Epidermal melanocyte (primary cell): Measurements from ENCODE around the gene DBNDD1.

Experiments
- DNase-seq: peaks from one replicate; pipeline ENCODE4 v3.0.0; 2011; ENCODE audit warnings: low spot score; ENCODE audit not compliant: insufficient read length

The DBNDD1 gene

DNA sequence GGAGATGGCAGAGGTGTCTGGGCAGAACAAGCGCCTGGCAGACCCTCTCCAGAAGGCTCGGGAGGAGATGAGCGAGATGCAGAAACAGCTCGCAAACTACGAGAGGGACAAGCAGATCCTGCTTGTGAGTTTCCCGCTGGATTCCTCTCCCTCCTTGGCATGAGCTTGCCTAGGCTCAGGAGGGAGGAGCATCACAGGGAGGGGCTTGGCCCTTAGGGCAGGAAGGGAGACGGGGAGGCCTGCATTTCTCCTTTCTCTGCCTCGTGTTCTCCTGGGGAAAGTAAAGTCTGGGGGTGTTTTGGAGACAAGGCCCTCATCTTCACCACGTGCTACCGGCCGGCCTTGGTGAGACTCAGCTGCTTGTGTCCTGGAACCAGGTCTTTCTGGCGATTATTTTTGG lies 18.0 kb upstream of the DBNDD1 start:
- DNase-seq = no peak

DNA sequence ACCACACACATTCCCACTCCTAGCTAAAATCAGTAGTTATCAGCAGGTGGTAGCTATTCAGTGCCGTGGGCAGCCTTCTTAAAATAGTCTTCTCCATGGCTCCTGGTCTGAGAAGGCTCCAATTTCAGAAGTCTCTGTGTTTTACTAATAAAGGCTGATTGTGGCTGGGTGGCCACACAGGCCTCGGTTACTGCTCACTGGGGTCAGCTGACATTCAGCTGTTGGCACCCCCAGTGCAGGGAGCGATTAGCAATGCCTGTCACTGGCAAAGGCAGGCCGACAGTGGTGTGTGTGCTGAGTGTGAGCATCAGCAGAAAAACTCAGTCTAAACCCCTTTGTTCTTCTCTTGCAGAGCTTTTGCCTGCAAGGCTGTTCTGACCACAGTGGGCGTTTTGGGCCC lies 16.6 kb upstream of the DBNDD1 start:
- peak; percentile 83 for DNase-seq

DNA sequence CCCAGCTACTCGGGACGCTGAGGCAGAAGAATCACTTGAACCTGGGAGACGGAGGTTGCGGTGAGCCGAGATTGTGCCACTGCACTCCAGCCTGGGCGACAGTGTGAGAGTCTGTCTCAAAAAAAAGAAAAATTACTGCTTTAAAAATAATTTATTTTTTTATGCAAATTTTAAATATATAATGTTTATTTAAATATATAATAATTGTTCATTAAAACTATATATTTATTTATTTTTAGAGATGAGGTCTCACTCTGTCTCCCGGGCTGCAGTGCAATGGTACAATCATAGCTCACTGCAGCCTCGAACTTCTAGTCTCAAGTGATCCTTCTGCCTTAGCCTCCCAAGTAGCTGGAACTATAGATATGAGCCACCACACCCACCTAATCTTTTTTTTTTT lies 15.2 kb upstream of the DBNDD1 start:
- DNase-seq = no peak

DNA sequence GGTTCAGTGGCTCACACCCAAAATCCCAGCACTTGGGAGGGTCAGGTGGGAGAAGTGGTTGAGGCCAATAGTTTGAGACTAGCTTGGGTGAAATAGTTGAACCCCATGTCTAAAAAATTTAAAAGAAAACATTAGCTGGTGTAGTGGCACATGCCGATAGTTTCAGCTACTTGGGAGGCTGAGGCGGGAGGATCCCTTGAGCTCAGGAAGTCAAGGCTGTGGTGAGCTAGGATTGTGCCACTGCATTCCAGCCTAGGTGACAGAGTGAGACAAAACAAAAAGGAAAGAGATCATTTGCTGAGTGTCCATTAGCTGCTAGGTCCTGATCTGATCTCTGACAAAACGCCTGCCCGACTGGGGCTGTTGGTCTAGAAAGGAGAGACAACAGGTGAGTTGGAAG lies 14.1 kb upstream of the DBNDD1 start:
- DNase-seq = no peak

DNA sequence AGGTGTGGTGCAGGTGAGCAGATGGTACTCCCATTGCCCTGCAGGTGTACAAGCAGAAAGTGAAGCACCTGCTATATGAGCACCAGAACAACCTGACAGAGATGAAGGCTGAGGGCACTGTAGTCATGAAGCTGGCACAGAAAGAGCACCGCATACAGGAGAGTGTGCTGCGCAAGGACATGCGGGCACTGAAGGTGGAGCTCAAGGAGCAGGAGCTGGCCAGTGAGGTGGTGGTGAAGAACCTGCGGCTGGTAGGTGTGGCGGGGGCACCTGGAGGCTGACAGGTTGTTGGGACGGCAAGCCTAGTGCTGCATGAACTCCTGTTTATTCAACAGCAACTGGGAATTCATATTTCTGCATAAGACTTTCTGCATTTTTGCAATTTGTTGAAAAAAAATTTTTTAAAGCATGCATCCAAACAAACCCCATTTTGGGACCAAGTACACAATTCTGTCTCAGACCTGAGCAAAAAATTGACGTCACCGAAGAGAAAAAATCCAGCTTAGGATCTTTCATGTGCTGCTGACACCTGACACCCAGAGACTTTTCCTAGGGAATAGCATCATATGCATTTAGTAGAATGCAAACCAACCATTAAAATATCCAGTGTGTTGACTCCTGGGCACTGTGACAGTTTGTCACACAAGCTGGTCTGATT lies 13.5 kb upstream of the DBNDD1 start:
- no peak for DNase-seq

DNA sequence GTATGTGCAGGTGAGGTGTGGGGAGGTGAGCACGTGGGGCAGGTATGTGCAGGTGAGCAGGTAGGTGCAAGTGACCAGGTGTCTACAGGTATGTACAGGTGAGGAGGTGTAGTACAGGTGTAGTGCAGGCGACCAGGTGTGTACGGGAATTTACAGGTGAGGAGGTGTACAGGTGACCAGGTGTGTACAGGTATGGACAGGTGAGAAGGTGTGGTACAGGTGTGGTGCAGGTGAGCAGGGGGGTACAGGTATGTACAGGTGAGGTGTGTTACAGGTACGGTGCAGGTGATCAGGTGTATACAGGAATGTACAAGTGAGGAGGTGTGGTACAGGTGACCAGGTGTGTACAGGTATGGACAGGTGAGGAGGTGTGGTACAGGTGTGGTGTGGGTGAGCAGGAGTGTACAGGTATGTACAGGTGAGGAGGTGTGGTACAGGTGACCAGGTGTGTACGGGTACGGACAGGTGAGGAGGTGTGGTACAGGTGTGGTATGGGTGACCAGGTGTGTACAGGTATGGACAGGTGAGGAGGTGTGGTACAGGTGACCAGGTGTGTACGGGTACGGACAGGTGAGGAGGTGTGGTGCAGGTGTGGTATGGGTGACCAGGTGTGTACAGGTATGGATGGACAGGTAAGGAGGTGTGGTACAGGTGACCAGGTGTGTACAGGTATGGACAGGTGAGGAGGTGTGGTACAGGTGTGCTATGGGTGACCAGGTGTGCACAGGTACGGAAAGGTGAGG lies 12.8 kb upstream of the DBNDD1 start:
- DNase-seq = peak; percentile 73

DNA sequence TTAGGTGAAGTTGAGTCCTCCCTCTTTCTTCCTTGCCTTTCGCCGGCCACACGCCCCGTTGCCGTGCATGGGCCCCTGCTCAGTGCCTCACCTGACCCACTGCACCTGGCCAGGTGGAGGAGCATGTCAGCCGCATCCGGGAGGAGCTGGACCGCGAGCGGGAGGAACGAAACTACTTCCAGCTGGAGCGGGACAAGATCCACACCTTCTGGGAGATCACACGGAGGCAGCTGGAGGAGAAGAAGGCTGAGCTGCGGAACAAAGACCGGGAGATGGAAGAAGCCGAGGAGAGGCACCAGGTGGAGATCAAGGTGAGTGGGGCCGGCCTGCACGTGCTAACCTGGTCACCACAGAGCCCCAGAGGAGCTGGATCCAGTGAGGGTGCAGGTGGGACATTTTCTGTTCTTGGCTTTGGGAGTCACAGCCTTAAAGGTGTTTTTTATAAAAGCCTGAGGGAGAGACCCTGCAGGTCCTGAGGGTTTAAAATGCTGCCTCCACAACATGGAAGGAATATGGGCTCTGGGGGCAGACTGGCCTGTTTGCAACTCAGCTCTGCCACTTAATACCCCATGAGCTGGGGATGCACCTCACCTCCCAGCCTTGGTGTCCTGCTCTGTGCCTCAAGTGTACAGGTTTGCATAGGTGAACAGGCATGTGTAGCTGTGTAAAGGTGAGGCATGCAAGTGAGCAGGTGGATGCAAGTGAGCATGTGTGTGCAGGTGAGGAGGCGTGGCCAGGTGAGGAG lies 12.1 kb upstream of the DBNDD1 start:
- no peak for DNase-seq

DNA sequence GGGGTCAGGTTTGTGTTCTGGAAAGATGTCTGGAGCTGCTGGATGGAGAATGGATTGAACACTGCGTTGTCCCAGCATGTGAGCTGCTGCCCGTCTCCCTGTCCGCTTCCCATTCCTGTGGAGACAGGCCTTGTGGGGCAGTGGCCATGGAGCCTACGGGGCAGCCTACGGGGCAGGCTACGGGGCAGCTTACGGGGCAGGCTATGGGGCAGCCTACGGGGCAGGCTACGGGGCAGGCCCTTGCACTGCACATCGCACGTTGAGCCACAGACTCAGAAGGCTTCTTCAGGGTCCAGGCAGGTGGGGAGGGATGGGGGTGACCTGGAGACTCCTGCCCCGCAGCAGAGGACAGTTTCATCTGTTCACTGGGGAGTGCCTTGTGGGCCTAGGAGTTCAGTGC lies 9.7 kb upstream of the DBNDD1 start:
- no peak for DNase-seq

DNA sequence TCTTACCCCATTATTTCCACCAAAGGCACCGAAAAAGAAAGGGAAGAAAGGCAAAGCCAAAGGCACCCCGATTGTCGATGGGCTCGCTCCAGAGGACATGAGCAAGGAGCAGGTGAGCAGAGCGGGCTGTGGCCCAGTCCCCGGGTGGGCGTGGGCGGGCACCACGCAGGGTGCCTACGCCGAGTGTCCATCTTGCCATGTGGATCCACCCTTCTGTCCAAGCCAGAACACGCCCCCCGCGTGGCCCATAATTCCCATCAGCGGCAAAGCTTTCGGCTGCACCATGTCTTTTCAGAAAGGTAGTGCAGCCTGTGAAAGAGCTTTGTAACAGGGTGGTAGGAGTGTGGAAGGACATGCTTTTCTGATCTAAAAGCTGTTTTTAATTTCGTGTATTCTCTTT lies 8.4 kb upstream of the DBNDD1 start:
- DNase-seq = no peak

DNA sequence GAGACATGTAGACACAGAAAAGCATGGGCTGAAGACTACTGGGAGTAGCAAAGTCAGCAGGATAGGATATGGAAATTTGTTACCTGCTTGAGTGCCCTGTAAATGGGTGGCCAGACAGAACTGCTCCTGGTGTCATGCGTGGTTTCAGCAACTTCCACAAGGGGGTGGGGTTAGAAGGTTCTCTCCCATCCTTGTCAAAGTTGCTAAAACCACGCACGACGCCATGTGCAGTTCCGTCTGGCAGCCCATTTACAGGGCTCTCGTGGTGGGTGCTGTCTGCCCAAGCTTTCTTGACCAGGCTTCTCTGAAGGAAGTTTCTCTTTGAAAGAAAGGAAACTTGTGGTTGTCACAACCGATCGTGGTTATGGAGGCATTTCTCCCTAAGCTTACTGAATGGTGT lies 6.9 kb upstream of the DBNDD1 start:
- no peak for DNase-seq

DNA sequence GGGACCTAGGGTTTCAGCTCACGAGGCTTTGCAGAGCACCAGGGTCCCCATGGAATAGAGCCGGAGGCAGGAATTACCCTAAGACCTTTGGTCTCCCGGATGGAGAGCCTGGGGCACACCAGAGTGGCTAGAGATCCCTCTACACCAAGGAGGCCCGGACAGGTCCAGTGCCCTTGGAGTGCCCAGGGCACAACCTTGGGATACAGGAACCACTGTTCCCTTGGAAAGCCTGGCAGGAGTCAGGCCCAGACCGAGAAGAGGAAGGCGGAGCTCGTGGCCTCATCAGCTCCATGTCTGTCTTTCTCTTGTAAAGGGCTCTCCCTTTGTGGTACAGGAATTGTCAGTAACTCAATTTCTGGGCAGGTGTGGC lies 3.8 kb upstream of the DBNDD1 start:
- DNase-seq = no peak

DNA sequence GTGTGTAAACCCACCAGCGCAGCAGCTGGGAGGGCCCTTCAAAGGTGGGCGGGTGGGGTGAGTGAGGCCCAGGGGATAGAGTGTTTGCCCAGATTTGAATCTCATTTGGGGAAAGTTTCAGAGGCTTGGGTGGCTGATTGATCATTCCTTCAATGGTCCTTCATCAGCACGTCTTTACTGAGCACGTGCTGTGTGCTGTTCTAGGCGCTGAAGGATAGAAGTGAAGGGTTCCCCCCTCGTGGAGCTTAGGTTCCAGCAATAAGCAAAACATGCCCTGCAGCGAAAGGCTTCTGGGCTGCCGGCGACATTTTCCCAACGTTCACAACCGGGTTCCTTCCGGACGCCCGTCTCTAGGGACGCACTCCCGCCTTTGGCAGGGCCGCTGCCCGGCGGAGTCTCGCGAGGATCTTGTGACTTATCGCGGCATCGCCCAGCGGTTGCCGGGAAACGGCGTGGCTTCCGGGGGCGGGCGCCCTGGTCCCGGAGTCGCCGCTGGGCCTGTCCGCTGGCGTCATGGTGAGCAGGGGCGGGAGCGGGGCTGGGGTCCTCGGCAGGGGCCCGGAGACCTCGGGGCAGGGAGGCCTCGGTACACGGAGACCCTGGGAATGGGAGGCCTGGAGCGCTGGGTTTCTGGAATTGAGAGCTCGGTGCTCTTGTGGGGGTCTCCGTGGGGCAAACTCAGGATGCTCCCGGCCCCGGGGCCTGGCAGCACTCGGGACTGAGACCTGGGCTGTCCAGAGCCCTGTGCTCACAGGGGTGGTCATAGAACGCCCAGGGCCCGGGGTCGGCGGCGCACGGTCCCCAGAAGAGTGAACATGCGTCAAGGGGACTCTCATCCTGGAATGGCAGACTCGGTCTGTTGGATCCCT lies 3.2 kb upstream of the DBNDD1 start:
- DNase-seq = peak; percentile 90

DNA sequence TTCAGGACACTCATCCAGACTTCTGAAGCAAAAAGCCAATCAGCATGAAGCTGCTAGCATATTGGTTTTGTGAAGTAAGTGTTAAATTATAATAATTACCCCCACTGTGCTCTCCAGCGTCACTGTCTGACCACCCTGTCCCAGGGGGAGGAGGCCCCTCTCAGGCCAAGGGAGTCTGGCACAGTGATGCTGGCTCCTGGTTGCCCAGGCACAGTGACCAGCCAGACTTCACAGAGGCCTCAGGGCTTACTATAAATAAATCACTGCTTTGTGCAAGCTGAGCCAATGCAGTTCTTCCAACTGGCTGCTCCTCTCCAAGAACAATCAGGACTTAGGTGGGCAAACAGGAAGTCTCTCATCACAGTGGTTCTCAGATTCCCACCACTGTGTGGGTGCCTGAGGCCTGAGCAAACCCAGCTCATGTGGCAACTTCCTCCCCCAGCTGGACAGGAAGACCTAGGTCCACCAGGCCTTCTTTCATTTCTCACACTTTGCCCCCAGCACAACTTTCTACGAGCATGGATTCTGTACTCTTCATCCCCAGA lies 1.7 kb upstream of the DBNDD1 start:
- no peak for DNase-seq

DNA sequence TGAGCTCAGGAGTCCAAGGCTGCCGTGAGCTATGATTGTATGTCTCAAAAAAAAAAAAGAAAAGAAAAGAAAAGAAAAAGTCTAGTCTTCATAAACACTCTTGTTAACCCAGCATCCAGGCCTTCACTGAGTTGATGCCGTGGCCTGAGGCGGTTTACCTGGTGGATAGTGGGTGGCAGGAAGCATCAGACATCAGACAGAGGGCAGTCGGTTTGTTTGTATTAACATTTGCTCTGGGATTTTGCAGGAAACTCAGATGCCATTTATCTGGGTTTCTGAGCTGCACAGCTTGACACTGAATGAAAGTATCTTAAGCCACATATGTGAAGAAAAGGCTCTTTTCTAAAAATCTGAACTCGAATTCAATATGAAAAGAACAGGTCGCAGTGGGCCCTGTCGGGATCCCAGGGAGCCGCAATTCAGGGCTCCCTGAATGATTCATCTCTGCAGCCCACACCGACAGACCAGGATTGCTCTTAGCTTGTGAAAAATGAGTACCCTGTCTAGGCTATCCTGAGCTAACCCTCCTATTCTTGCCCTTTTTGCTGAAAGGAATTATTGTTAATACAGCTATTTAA lies 1.1 kb upstream of the DBNDD1 start:
- no peak for DNase-seq

DNA sequence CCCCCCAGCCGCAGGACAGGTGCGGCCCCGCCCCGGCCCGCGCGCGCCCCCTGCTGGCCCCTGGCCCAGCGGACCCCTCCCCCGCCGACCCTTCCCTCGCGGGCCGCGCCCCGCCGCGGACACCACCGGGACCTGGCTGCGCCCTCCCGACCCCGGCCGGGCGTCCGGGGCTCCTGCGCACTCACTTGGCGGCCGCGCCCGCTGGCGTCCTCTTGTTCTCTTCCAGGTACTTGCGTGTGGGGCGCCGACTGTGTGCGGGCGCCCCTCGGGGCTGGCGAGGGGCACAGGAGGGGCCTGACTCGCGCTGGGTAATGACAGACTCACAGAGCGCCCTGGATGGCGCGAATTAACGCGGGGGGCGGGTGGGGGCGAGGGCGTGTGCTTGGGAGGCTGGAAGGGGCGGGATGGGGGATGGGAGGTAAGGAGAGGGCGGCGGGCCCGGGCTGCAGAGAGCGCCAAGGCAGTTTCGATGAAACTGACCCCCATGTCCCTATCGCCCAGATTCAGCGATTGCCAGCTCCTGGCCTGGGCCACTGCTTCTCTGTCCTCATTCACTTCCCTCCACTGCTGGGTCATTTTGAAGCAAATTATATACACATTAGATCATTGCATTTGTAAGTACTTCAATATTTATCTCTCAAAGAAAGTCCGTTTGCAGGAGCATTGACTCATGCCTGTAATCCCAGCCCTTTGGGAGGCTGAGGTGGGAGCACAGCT lies 445 bp upstream of the DBNDD1 start:
- no peak for DNase-seq

DNA sequence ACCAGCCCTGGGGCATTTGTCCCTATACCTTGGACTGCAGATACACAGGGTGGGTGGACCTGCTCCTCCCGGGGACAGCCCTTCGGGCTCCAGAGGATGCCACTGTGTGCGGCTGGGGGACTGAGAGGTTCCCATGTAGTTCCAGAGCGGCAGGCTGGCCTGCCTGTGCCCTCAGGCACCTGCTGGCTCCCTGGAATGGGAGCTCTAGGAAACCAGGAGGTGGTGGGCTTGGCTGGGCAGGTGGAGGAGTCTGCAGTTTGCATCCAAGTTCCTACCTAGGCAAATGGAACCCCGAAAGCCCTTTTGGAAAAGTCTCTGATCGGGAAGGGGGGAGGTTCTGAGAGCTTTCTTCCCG lies 982 bp downstream of the DBNDD1 start:
- no peak for DNase-seq

DNA sequence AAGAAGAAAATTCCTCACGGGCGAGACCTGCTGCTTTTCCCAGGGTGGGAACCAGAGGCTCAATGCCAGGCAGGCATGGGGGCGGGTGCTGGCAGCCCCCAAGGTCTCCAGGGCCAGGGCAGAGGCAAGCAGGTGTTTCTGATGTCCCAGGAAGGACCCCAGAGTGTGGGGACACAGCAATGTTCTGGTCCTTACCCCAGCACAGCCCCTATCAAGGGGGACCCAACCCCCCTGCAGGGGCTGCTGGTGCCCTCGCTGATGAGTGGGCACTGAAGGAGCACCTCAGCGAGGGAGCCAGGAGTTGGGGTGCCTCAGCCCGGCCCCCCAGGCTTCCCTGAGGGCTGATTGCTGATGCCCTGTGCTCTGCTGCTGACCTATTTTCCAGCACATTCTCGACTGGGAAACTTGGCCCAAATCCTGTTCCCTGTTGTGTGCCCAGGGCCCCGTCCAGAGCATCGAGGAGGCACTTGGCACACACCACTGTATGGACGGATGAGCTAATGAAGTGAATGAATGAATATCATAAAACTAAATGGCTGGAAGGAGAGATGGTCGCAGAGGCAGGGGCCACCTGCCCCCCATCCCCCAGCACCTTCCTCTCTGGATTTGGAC lies 2.8 kb downstream of the DBNDD1 start:
- DNase-seq = no peak

DNA sequence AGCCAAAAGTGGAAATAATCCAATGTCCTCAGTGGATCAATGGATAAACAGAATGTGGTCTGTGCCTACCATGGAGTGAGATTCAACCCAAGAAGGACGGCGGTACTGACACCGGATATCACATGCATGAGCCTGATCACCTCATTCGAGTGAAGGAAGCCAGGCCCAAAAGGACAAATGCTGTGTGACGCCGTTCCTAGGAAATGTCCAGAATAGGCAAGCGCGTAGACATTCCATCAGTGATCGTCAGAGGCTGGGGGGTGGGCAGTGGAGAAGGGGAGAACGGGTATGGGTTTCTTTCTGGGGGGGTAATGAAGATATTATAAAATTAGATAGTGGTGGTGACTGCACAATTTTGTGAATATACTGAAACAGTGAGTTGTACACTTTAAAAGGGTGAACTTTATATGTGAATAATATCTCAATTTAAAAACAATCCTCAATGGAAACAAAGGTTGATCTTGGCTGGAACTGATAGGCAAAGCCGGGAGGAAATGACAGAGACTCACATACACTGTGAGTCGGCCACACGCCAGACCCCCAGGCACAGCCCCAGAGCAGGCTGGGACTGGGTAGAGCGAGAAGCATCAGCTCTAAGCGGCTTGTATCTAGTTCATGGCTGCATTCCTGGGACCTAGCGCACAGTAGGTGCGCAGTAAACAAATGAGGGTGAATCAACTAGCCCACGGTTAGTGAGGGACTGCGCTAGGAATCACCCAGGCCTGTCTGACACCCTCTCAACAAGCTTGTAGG lies 3.5 kb downstream of the DBNDD1 start:
- DNase-seq = no peak

DNA sequence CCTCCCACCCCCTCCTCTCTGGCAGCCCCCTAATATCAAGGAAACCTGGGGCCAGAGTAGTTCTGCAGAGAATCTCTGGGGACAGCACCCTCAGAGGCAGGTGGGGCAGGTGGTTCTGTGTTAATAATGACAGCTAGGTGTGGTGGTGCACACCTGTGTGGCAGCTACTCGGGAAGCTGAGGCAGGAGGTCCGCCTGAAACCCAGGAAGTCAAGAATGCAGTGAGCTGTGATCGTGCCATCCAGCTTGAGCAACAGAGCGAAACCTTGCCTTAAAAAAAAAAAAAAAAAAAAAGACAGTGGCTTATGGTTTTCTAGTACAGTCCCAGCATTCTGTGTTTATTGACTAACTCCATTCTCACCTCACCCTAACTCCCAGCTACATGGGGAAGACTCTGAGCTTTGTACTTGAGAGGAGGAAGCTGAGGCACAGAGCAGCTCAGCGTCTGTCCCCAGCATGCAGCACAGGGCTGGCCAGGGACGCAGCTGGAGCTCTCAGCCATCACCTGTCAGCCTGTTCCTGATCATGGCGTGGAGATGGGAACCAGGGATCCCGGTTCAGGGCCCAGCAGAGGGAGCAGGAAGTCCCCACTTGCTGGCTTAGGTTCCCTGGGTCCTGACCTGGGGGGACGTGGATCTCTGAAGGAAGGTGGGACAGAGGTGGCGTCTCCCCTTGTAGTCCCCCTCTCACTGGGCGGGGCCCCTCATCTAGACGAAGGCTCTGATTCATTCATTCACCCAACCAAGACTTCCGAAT lies 6.1 kb downstream of the DBNDD1 start:
- no peak for DNase-seq
